ENCODE results near the gene IL32.

The IL32 gene

DNA sequence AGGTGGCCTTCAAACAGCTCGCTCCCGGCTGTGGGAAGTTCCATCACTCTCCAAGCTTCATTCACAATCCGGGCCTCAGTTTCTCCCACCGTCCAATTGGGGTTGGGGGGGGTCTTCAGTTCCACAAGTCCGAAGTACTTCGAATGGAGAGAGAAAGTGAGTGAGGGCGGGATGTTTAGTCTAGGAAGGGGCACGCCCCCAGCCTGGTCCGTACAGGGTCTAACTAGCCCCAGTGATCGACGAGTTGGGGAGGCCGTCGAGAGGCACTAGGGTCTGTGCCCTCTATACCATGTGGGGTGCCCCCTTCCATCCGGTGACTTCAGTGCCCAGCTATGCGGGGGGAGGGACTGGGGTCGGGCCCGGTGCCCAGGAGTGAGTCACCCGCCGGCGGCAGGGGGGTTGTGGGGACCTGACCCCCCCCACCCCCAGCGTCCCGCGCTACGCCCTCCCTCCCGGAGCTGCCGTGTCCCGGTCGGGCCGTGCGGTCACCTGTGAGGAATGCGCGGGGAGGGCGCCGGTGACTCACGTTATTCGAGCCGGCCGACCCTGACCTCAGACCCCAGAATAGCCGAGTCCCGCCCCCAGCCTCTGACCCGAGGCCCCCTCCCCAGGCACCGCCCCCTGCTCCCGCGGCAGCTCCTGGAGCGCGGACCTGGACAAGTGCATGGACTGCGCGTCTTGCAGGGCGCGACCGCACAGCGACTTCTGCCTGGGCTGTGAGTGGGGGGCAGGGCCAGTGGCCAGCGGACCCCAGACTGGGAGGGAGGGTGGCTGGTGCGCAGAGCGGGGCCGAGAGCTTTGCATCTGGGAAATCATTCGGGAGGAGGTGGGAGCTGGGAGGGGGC is 44.6 kb upstream of the IL32 start (continued):
- TF ChIP-seq, protein P1, sequence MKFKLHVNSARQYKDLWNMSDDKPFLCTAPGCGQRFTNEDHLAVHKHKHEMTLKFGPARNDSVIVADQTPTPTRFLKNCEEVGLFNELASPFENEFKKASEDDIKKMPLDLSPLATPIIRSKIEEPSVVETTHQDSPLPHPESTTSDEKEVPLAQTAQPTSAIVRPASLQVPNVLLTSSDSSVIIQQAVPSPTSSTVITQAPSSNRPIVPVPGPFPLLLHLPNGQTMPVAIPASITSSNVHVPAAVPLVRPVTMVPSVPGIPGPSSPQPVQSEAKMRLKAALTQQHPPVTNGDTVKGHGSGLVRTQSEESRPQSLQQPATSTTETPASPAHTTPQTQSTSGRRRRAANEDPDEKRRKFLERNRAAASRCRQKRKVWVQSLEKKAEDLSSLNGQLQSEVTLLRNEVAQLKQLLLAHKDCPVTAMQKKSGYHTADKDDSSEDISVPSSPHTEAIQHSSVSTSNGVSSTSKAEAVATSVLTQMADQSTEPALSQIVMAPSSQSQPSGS (tag by site-specific recombination; IDR thresholded peaks at IDR 0.05; ENCODE audit: low read depth), result peak; percentile 74
- TF ChIP-seq, protein P2, sequence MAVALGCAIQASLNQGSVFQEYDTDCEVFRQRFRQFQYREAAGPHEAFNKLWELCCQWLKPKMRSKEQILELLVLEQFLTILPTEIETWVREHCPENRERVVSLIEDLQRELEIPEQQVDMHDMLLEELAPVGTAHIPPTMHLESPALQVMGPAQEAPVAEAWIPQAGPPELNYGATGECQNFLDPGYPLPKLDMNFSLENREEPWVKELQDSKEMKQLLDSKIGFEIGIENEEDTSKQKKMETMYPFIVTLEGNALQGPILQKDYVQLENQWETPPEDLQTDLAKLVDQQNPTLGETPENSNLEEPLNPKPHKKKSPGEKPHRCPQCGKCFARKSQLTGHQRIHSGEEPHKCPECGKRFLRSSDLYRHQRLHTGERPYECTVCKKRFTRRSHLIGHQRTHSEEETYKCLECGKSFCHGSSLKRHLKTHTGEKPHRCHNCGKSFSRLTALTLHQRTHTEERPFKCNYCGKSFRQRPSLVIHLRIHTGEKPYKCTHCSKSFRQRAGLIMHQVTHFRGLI (tag by site-specific recombination; IDR thresholded peaks at IDR 0.05), result no peak; the same call in none of the 2 replicates
- no peak for TF ChIP-seq ZNF701 (tag by site-specific recombination; IDR thresholded peaks at IDR 0.05)
- TF ChIP-seq ZBTB48 (tag by site-specific recombination; IDR thresholded peaks at IDR 0.05), result peak; percentile 35; the same call in 1 of the 2 replicates
- TF ChIP-seq ZNF132 (tag by site-specific recombination; IDR thresholded peaks at IDR 0.05; ENCODE audit: borderline replicate concordance), result no peak
- TF ChIP-seq ZNF558 (tag by site-specific recombination; IDR thresholded peaks at IDR 0.05), result no peak; the same call in 1 of the 2 replicates
- peak; percentile 98 for TF ChIP-seq GLIS1 (tag by site-specific recombination; IDR thresholded peaks at IDR 0.05)
- TF ChIP-seq FEZF1 (tag by site-specific recombination; IDR thresholded peaks at IDR 0.05), result no peak
- TF ChIP-seq SCRT2 (tag by site-specific recombination; IDR thresholded peaks at IDR 0.05), result peak; percentile 36; the same call in 1 of the 2 replicates
- TF ChIP-seq, protein P3, sequence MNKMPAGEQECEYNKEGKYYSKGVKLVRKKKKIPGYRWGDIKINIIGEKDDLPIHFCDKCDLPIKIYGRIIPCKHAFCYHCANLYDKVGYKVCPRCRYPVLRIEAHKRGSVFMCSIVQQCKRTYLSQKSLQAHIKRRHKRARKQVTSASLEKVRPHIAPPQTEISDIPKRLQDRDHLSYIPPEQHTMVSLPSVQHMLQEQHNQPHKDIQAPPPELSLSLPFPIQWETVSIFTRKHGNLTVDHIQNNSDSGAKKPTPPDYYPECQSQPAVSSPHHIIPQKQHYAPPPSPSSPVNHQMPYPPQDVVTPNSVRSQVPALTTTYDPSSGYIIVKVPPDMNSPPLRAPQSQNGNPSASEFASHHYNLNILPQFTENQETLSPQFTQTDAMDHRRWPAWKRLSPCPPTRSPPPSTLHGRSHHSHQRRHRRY (tag by site-specific recombination; IDR thresholded peaks at IDR 0.05), result 0 out of 2 replicates have a peak, but pooled peaks have one; percentile 27
- TF ChIP-seq, protein P4, sequence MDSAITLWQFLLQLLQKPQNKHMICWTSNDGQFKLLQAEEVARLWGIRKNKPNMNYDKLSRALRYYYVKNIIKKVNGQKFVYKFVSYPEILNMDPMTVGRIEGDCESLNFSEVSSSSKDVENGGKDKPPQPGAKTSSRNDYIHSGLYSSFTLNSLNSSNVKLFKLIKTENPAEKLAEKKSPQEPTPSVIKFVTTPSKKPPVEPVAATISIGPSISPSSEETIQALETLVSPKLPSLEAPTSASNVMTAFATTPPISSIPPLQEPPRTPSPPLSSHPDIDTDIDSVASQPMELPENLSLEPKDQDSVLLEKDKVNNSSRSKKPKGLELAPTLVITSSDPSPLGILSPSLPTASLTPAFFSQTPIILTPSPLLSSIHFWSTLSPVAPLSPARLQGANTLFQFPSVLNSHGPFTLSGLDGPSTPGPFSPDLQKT (IDR thresholded peaks at IDR 0.05; ENCODE audit: borderline replicate concordance, low read depth, low read length), result no peak
- no peak; the same call in 1 of the 2 replicates for TF ChIP-seq ZNF2 (tag by site-specific recombination; IDR thresholded peaks at IDR 0.05)
- no peak for TF ChIP-seq HOXC10 (CRISPR knock-in tag; IDR thresholded peaks at IDR 0.05)
- no peak for TF ChIP-seq YY1 (tag by site-specific recombination; IDR thresholded peaks at IDR 0.05)
- TF ChIP-seq ZNF426 (tag by site-specific recombination; IDR thresholded peaks at IDR 0.05), result no peak
- no peak for TF ChIP-seq PRDM1 (tag by site-specific recombination; IDR thresholded peaks at IDR 0.05)
- TF ChIP-seq INSM2 (tag by site-specific recombination; IDR thresholded peaks at IDR 0.05), result peak; percentile 89
- TF ChIP-seq, protein P5, sequence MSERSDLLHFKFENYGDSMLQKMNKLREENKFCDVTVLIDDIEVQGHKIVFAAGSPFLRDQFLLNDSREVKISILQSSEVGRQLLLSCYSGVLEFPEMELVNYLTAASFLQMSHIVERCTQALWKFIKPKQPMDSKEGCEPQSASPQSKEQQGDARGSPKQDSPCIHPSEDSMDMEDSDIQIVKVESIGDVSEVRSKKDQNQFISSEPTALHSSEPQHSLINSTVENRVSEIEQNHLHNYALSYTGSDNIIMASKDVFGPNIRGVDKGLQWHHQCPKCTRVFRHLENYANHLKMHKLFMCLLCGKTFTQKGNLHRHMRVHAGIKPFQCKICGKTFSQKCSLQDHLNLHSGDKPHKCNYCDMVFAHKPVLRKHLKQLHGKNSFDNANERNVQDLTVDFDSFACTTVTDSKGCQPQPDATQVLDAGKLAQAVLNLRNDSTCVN (tag by site-specific recombination; optimal IDR thresholded peaks at IDR 0.05), result peak; percentile 78
- TF ChIP-seq ZNF544 (tag by site-specific recombination; IDR thresholded peaks at IDR 0.05), result no peak
- TF ChIP-seq EGR2 (tag by site-specific recombination; IDR thresholded peaks at IDR 0.05; ENCODE audit: low read depth), result peak; percentile 36
- TF ChIP-seq ZNF48 (tag by site-specific recombination; IDR thresholded peaks at IDR 0.05), result no peak
- no peak for TF ChIP-seq ZNF140 (tag by site-specific recombination; IDR thresholded peaks at IDR 0.05)
- TF ChIP-seq ZNF623 (tag by site-specific recombination; IDR thresholded peaks at IDR 0.05), result peak; percentile 22; the same call in 1 of the 2 replicates
- TF ChIP-seq, protein P6, sequence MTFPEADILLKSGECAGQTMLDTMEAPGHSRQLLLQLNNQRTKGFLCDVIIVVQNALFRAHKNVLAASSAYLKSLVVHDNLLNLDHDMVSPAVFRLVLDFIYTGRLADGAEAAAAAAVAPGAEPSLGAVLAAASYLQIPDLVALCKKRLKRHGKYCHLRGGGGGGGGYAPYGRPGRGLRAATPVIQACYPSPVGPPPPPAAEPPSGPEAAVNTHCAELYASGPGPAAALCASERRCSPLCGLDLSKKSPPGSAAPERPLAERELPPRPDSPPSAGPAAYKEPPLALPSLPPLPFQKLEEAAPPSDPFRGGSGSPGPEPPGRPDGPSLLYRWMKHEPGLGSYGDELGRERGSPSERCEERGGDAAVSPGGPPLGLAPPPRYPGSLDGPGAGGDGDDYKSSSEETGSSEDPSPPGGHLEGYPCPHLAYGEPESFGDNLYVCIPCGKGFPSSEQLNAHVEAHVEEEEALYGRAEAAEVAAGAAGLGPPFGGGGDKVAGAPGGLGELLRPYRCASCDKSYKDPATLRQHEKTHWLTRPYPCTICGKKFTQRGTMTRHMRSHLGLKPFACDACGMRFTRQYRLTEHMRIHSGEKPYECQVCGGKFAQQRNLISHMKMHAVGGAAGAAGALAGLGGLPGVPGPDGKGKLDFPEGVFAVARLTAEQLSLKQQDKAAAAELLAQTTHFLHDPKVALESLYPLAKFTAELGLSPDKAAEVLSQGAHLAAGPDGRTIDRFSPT (tag by site-specific recombination; IDR thresholded peaks at IDR 0.05), result peak; percentile 100
- TF ChIP-seq ZNF514 (tag by site-specific recombination; IDR thresholded peaks at IDR 0.05), result no peak
- peak; percentile 96 for TF ChIP-seq ZBTB7A (tag by site-specific recombination; IDR thresholded peaks at IDR 0.05; ENCODE audit: low read depth)
- TF ChIP-seq ZNF292 (tag by site-specific recombination; IDR thresholded peaks at IDR 0.05; ENCODE audit: borderline replicate concordance, low read depth), result no peak
- TF ChIP-seq ZNF843 (tag by site-specific recombination; IDR thresholded peaks at IDR 0.05), result peak; percentile 76
- peak; percentile 81; the same call in 1 of the 2 replicates for TF ChIP-seq ZNF391 (tag by site-specific recombination; IDR thresholded peaks at IDR 0.05; ENCODE audit: borderline replicate concordance, low read depth)

Measured in HEK293 (cell line).